Fibroblast of lung (primary cell): Measurements from ENCODE around the gene CD164. TPM values are rescaled to one million over a fixed set of nuclear protein-coding genes. Genes with fewer than 3 reads are reported as not detected.

Experiments
- DNase-seq, 2 donors: peaks; one replicate each; pipeline versions ENCODE4 v3.0.0 to v3.0.0-alpha.2; 2010; ENCODE audit warnings: low read depth in 2 of 2
- H2AFZ ChIP-seq: 2 replicates; pipeline ENCODE4 v1.5.1; 2012; ENCODE audit warnings: low read length, control low read depth, inconsistent platforms
- H3K27ac ChIP-seq: 2 replicates; pipeline ENCODE4 v1.5.1; 2011; ENCODE audit warnings: low read length, control low read depth; ENCODE audit not compliant: insufficient read depth
- H3K27me3 ChIP-seq: 2 replicates; pipeline ENCODE4 v1.5.1; 2011; ENCODE audit warnings: mild to moderate bottlenecking, low read length; ENCODE audit not compliant: control insufficient read depth, insufficient read depth
- H3K36me3 ChIP-seq: 2 replicates; pipeline ENCODE4 v1.5.1; 2011; ENCODE audit warnings: low read length; ENCODE audit not compliant: control insufficient read depth, insufficient read depth
- H3K4me1 ChIP-seq: 2 replicates; pipeline ENCODE4 v1.5.1; 2011; ENCODE audit warnings: low read length; ENCODE audit not compliant: control insufficient read depth, insufficient read depth; ENCODE audit errors: extremely low read depth
- H3K4me2 ChIP-seq: 2 replicates; pipeline ENCODE4 v1.5.1; 2011; ENCODE audit warnings: low read length, control low read depth; ENCODE audit not compliant: insufficient read depth; ENCODE audit errors: extremely low read depth
- H3K4me3 ChIP-seq, 4 experiments: fragments of 200-600 bp in 1 of 4; sonication (generic) in 1 of 4; replicated peaks in 1 of 4; 2 replicates each; pipeline ENCODE4 v1.5.1; 2011 to 2016; ENCODE audit warnings: low read length in 4 of 4, low read depth in 3 of 4, mild to moderate bottlenecking in 3 of 4, control low read depth in 2 of 4, inconsistent platforms in 1 of 4, mixed read lengths in 1 of 4; ENCODE audit not compliant: insufficient read depth in 1 of 4; ENCODE audit errors: control extremely low read depth in 1 of 4
- H3K79me2 ChIP-seq: 2 replicates; pipeline ENCODE4 v1.5.1; 2012; ENCODE audit warnings: mild to moderate bottlenecking, low read length, inconsistent platforms; ENCODE audit not compliant: control insufficient read depth, insufficient read depth
- H3K9ac ChIP-seq: 2 replicates; pipeline ENCODE4 v1.5.1; 2011; ENCODE audit warnings: mild to moderate bottlenecking, low read length, control low read depth; ENCODE audit not compliant: insufficient read depth
- H3K9me3 ChIP-seq: 2 replicates; pipeline ENCODE4 v1.5.1; 2012; ENCODE audit warnings: low read depth, low read length; ENCODE audit not compliant: control insufficient read depth, insufficient read depth
- H4K20me1 ChIP-seq: 2 replicates; pipeline ENCODE4 v1.5.1; 2011; ENCODE audit warnings: low read length; ENCODE audit not compliant: control insufficient read depth, insufficient read depth; ENCODE audit errors: extremely low read depth
- CTCF ChIP-seq, 2 donors: IDR thresholded peaks in 1 of 2; conservative IDR thresholded peaks in 1 of 2; 1 replicate in 1 of 2; 2 replicates in 1 of 2; pipeline ENCODE4 v1.5.1; 2011 to 2012; ENCODE audit warnings: low read length in 2 of 2, control low read depth in 1 of 2, inconsistent platforms in 1 of 2, low read depth in 1 of 2, mild to moderate bottlenecking in 1 of 2
- EZH2 ChIP-seq: IDR thresholded peaks from 2 replicates; pipeline ENCODE4 v1.5.1; 2012; ENCODE audit warnings: low read length, control low read depth, mild to moderate bottlenecking; ENCODE audit errors: missing control alignments
- polyA plus RNA-seq, 2 donors: library from polyadenylated mRNA; depleted of rRNA in 1 of 2; stranded (reverse) in 1 of 2; unstranded in 1 of 2; fragments of >200 nt; gene quantifications; 2 replicates each; pipeline ENCODE4 v1.2.1, GENCODE V29; 2011 to 2012; ENCODE audit warnings: missing spikeins in 1 of 2
- total RNA-seq: library from RNA; depleted of rRNA; stranded (reverse); fragments of >200 nt; gene quantifications from 2 replicates; pipeline ENCODE4 v1.2.1, GENCODE V29; 2014

The CD164 gene
- total and polyA plus RNA-seq, 2 donors (not counting 1 experiment from before 2014, with no cell fraction given), result 232 to 280 TPM

- TF ChIP-seq CTCF (conservative IDR thresholded peaks at IDR 0.05 in 1 of 2, IDR thresholded peaks at IDR 0.05 in 1 of 2; ENCODE audit: low read depth in 1 of 2, low read length in 2 of 2) (no peak), EZH2 (no peak)
- Histone ChIP-seq H3K27me3 (no peaks in the 10 kb centered on the region), H2AFZ (no peak overlapping the region), H3K9me3 (no peaks in the 10 kb centered on the region), H3K4me3 (no peak overlapping the region), H3K9ac (no peak overlapping the region), H3K36me3 (peaks cover 9% of the 10 kb centered on the region), H3K4me2 (no peak overlapping the region), H3K27ac (no peak overlapping the region), H3K79me2 (no peaks in the 10 kb centered on the region), H4K20me1 (no peaks in the 10 kb centered on the region), H3K4me1 (no peaks in the 10 kb centered on the region)
- DNase-seq, result no peak
These were observed 22.0 kb downstream of the CD164 start for GRCh38 chr6:109360281-109360680.

GRCh38 chr6:109359248-109359647 is 23.0 kb downstream of the CD164 start:
- no peak overlapping the region for H3K27ac ChIP-seq
- peaks cover 7% of the 10 kb centered on the region for H3K36me3 ChIP-seq
- no peak for DNase-seq
- H2AFZ ChIP-seq, result no peak overlapping the region
- no peaks in the 10 kb centered on the region for H3K4me1 ChIP-seq
- H4K20me1 ChIP-seq, result no peaks in the 10 kb centered on the region
- H3K9me3 ChIP-seq, result no peaks in the 10 kb centered on the region
- no peak overlapping the region for H3K4me2 ChIP-seq
- no peaks in the 10 kb centered on the region for H3K27me3 ChIP-seq
- no peak for TF ChIP-seq CTCF (conservative IDR thresholded peaks at IDR 0.05 in 1 of 2, IDR thresholded peaks at IDR 0.05 in 1 of 2; ENCODE audit: low read depth in 1 of 2, low read length in 2 of 2)
- no peak for TF ChIP-seq EZH2
- no peak overlapping the region for H3K4me3 ChIP-seq
- H3K79me2 ChIP-seq, result no peaks in the 10 kb centered on the region
- no peak overlapping the region for H3K9ac ChIP-seq

- H2AFZ ChIP-seq, result no peak overlapping the region
- no peak for DNase-seq
- no peak overlapping the region for H3K4me2 ChIP-seq
- no peak overlapping the region for H3K9ac ChIP-seq
- no peaks in the 10 kb centered on the region for H3K79me2 ChIP-seq
- H3K27ac ChIP-seq, result no peak overlapping the region
- H3K9me3 ChIP-seq, result no peaks in the 10 kb centered on the region
- no peak overlapping the region for H3K4me3 ChIP-seq
- H3K36me3 ChIP-seq, result peaks cover 7% of the 10 kb centered on the region
- no peaks in the 10 kb centered on the region for H3K4me1 ChIP-seq
- no peaks in the 10 kb centered on the region for H4K20me1 ChIP-seq
- TF ChIP-seq CTCF (conservative IDR thresholded peaks at IDR 0.05 in 1 of 2, IDR thresholded peaks at IDR 0.05 in 1 of 2; ENCODE audit: low read depth in 1 of 2, low read length in 2 of 2), result no peak
- TF ChIP-seq EZH2, result no peak
- no peaks in the 10 kb centered on the region for H3K27me3 ChIP-seq
These were observed 24.1 kb downstream of the CD164 start for GRCh38 chr6:109358204-109358603.
